Stomach (tissue), 4 donors: ENCODE data around the gene SCAMP4.

Experiments
- CTCF ChIP-seq, 7 experiments: fragments of 450-650 bp in 4 of 7; fragments of 200-600 bp in 3 of 7; sonication (generic) in 3 of 7; IDR thresholded peaks; one replicate each; pipeline ENCODE4 v1.5.1; 2016 to 2019; ENCODE audit warnings: antibody characterized with exemption in 7 of 7, control low read depth in 2 of 7, mild to moderate bottlenecking in 1 of 7
- EP300 ChIP-seq: sonication (generic); formaldehyde crosslinking; IDR thresholded peaks from one replicate; pipeline ENCODE4 v1.6.1; 2017; ENCODE audit warnings: antibody characterized with exemption
- POLR2A ChIP-seq, 4 donors: fragments of 450-650 bp; IDR thresholded peaks; one replicate each; pipeline ENCODE4 v1.6.1; 2016; ENCODE audit warnings: antibody characterized with exemption in 4 of 4, control low read depth in 2 of 4, mild to moderate bottlenecking in 1 of 4, moderate library complexity in 1 of 4
- POLR2AphosphoS5 ChIP-seq, 3 donors: sonication (generic); formaldehyde crosslinking; IDR thresholded peaks; one replicate each; pipeline ENCODE4 v1.6.1; 2016; ENCODE audit warnings: antibody characterized with exemption in 3 of 3

GRCh38 chr19:1956122-1956494 lies 50.9 kb downstream of the SCAMP4 start:
- TF ChIP-seq CTCF (IDR thresholded peaks at IDR 0.05) = no peak
- no peak for TF ChIP-seq POLR2A (IDR thresholded peaks at IDR 0.05)
- no peak for TF ChIP-seq POLR2AphosphoS5 (IDR thresholded peaks at IDR 0.05)
- no peak for TF ChIP-seq EP300
